Stromal cell of bone marrow (primary cell): Measurements from ENCODE around the gene PIN1.

Source experiments
- DNase-seq: peaks from one replicate; pipeline ENCODE4 v3.0.0-alpha.2; 2012; ENCODE audit warnings: low read depth

The PIN1 gene

GRCh38 chr19:9891609-9892373, 56.7 kb downstream of the PIN1 start:
- no peak for DNase-seq
